ENCODE data around the gene RARB.

RARB gene

GRCh38 chr3:25620493-25620892 is 192.4 kb downstream of the RARB start:
- peaks cover 5% of the 10 kb centered on the region for H3K4me1 ChIP-seq (ENCODE audit: control insufficient read depth, insufficient read depth, low read length)
- H3K36me3 ChIP-seq (ENCODE audit: control insufficient read depth, insufficient read depth, low read length): no peaks in the 10 kb centered on the region
- no peaks in the 10 kb centered on the region for H3K27me3 ChIP-seq (ENCODE audit: control insufficient read depth, insufficient read depth, low read length)
- no peaks in the 10 kb centered on the region for H3K9me3 ChIP-seq (ENCODE audit: control insufficient read depth, low read length)
- no peak overlapping the region for H3K4me3 ChIP-seq (ENCODE audit: low read length)
- H3K9ac ChIP-seq (ENCODE audit: low read length): no peak overlapping the region

DNA sequence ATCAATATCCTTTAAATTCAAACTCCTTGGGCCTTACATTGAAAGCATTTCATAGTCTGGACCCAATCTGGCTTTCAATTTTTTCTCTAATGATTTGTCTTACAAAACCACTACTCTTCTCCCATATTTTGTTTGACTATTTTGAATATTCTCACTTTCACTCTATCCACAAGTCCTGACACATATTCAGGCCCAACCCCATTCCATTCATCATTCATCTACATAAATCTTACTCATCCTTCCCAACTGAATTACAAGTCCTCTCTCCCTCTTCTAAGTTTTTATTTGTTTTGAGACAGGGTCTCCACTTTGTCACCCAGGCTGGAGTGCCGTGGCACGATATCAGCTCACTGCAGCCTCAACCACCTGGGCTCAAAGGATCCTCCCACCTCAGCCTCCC is 193.0 kb downstream of the RARB start:
- no peak overlapping the region for H3K9ac ChIP-seq (ENCODE audit: low read length)
- H3K4me1 ChIP-seq (ENCODE audit: control insufficient read depth, insufficient read depth, low read length): peaks cover 5% of the 10 kb centered on the region
- H3K36me3 ChIP-seq (ENCODE audit: control insufficient read depth, insufficient read depth, low read length): no peaks in the 10 kb centered on the region
- no peaks in the 10 kb centered on the region for H3K9me3 ChIP-seq (ENCODE audit: control insufficient read depth, low read length)
- H3K27me3 ChIP-seq (ENCODE audit: control insufficient read depth, insufficient read depth, low read length): no peaks in the 10 kb centered on the region
- H3K4me3 ChIP-seq (ENCODE audit: low read length): no peak overlapping the region

- no peaks in the 10 kb centered on the region for H3K36me3 ChIP-seq (ENCODE audit: control insufficient read depth, insufficient read depth, low read length)
- no peak overlapping the region for H3K4me3 ChIP-seq (ENCODE audit: low read length)
- no peaks in the 10 kb centered on the region for H3K4me1 ChIP-seq (ENCODE audit: control insufficient read depth, insufficient read depth, low read length)
- no peaks in the 10 kb centered on the region for H3K9me3 ChIP-seq (ENCODE audit: control insufficient read depth, low read length)
- H3K27me3 ChIP-seq (ENCODE audit: control insufficient read depth, insufficient read depth, low read length): no peaks in the 10 kb centered on the region
- H3K9ac ChIP-seq (ENCODE audit: low read length): no peak overlapping the region
Measured at GRCh38 chr3:25631989-25632388, 203.9 kb downstream of the RARB start.

DNA sequence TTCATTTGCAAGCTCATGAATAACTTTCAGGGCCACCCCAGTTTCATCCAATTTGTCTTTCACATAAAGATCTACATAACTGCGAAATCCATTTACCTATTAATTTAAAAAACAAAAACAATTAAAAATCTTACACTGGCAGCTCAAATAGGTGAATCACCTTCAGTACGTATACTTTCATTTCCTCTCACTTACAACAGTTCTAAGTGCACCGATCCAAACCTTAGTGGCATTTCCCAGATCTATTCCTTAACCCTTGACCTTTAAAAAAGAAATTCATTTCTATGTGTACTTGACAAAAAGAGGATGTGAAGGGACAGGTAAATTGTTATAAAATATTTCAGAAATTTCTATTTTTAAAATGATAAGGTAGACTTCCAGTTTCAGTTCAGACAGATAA is 205.9 kb downstream of the RARB start:
- Histone ChIP-seq H3K9ac (ENCODE audit: low read length) (no peak overlapping the region), H3K4me3 (ENCODE audit: low read length) (no peak overlapping the region), H3K36me3 (ENCODE audit: control insufficient read depth, insufficient read depth, low read length) (no peaks in the 10 kb centered on the region), H3K4me1 (ENCODE audit: control insufficient read depth, insufficient read depth, low read length) (no peaks in the 10 kb centered on the region), H3K9me3 (ENCODE audit: control insufficient read depth, low read length) (no peaks in the 10 kb centered on the region), H3K27me3 (ENCODE audit: control insufficient read depth, insufficient read depth, low read length) (no peaks in the 10 kb centered on the region)

DNA sequence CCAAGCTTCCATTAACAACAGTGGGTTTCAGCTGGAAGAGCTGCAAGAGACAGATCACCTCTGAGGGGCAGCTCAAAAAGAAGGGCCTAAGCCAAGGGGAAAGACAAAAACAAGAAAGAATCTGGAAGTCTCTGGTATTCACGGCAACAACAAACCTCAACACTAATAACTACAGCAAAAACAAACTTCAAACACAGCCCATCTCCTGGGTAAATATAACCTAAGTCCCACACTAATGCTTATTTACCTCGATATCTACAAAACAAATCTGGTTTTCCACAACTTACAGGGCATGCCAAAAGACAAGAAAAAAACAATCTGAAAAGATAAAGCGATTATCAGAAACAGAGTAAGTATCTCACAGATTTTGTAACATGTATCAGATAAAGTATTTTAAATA is 207.0 kb downstream of the RARB start:
- no peaks in the 10 kb centered on the region for H3K27me3 ChIP-seq (ENCODE audit: control insufficient read depth, insufficient read depth, low read length)
- H3K4me1 ChIP-seq (ENCODE audit: control insufficient read depth, insufficient read depth, low read length): no peaks in the 10 kb centered on the region
- no peak overlapping the region for H3K4me3 ChIP-seq (ENCODE audit: low read length)
- H3K36me3 ChIP-seq (ENCODE audit: control insufficient read depth, insufficient read depth, low read length): no peaks in the 10 kb centered on the region
- no peaks in the 10 kb centered on the region for H3K9me3 ChIP-seq (ENCODE audit: control insufficient read depth, low read length)
- H3K9ac ChIP-seq (ENCODE audit: low read length): no peak overlapping the region

Data from mucosa of stomach (tissue), 1 donor.